ENCODE results near the gene WDPCP.
"Not testable (repeated sequence)": the region's sequence is repeated elsewhere in the genome, so short reads cannot be mapped to it uniquely, and the experiment has no call there.

WDPCP gene

DNA sequence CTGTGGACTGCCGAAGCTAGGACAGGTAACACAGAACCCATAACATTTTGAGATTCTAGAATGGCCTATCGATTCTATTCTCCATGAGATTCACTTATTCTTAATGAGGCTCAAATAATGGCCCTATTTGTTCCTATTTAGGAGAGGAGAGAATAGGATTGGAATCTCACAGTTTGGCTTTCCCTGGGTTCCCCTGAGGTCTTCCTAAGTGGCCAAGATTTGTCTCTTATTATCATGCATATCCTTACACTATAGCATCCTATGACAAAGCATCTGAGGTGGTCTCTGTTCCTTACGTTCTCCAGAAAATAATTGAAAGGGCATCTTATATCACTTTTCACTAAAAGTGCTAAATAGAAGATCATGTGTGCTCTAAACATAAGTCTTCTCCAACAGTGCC is 9.5 kb downstream of the WDPCP start:
- TF ChIP-seq, protein P1, sequence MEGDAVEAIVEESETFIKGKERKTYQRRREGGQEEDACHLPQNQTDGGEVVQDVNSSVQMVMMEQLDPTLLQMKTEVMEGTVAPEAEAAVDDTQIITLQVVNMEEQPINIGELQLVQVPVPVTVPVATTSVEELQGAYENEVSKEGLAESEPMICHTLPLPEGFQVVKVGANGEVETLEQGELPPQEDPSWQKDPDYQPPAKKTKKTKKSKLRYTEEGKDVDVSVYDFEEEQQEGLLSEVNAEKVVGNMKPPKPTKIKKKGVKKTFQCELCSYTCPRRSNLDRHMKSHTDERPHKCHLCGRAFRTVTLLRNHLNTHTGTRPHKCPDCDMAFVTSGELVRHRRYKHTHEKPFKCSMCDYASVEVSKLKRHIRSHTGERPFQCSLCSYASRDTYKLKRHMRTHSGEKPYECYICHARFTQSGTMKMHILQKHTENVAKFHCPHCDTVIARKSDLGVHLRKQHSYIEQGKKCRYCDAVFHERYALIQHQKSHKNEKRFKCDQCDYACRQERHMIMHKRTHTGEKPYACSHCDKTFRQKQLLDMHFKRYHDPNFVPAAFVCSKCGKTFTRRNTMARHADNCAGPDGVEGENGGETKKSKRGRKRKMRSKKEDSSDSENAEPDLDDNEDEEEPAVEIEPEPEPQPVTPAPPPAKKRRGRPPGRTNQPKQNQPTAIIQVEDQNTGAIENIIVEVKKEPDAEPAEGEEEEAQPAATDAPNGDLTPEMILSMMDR (IDR thresholded peaks at IDR 0.05; ENCODE audit: borderline replicate concordance, control extremely low read depth, extremely low read depth, insufficient read depth, missing control alignments) = no peak
- in situ Hi-C loops (cut with MboI; ENCODE audit: low sequenced_read_pairs, unreplicated experiment) = no loop called here
- no peak for DNase-seq (ENCODE audit: low spot score)

DNA sequence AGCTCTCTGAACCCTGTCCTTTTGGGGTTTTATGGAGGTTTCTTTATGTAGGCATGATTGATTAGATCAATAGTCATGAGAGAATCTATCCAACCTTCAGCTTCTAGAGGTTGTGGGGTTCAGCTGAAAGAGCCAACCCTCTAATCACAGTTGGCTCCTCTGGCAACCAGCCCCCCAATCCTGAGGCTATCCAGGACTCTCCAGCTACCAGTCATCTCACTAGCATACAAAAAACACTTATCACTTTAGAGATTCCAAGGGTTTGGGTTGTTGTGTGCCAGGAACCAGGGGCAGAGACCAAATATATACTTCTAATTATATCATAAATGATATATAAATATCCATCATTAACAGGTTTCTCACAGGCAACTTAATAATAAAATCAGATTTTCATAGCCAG is 11.7 kb downstream of the WDPCP start:
- TF ChIP-seq, protein P1 (IDR thresholded peaks at IDR 0.05; ENCODE audit: borderline replicate concordance, control extremely low read depth, extremely low read depth, insufficient read depth, missing control alignments) = no peak
- in situ Hi-C loops (cut with MboI; ENCODE audit: low sequenced_read_pairs, unreplicated experiment) = no loop called here

DNA sequence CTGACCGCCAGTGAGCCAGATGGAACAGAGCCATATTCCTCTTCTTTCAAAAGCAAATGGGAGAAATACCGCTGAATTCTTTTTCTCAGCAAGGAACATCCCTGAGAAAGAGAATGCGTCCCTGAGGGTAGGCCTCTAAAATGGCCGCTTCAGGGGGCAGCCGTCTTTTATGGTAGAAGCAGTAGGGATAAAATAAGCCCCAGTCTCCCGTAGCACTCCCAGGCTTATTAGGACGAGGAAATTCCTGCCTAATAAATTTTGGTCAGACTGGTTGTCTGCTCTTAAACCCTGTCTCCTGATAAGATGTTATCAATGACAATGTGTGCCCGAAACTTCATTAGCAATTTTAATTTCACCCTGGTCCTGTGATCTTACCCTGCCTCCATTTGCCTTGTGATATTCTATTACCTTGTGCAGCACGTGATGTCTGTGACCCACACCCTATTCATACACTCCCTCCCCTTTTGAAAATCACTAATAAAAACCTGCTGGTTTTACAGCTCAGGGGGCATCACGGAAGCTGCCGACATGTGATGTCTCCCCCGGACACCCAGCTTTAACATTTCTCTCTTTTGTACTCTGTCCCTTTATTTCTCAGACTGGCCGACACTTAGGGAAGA is 14.4 kb downstream of the WDPCP start:
- in situ Hi-C loops (cut with MboI; ENCODE audit: low sequenced_read_pairs, unreplicated experiment) = not testable (repeated sequence)

More for the DNA sequence above, 11.7 kb downstream of the WDPCP start:
- DNase-seq (ENCODE audit: low spot score) = no peak

DNA sequence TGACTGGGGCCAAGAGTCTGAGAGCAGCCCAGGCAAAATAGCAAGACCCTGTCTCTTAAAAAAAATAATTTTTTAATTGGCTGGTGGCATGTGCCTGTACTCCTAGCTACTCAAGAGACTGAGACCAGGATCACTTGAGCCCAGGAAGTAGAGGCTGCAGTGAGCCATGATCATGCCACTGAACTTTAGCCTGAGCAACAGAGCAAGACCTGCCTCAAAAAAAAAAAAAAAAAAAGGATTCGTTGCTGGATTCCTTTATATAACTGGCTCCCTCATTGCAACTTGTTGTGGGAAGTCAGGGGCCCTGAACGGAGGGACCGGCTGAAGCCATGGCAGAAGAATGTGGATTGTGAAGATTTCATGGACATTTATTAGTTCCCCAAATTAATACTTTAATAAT is 15.3 kb downstream of the WDPCP start:
- in situ Hi-C loops (cut with MboI; ENCODE audit: low sequenced_read_pairs, unreplicated experiment); DNase-seq (ENCODE audit: low spot score): not testable (repeated sequence)

More for the DNA sequence above, 14.4 kb downstream of the WDPCP start:
- not testable (repeated sequence) for DNase-seq (ENCODE audit: low spot score)

DNA sequence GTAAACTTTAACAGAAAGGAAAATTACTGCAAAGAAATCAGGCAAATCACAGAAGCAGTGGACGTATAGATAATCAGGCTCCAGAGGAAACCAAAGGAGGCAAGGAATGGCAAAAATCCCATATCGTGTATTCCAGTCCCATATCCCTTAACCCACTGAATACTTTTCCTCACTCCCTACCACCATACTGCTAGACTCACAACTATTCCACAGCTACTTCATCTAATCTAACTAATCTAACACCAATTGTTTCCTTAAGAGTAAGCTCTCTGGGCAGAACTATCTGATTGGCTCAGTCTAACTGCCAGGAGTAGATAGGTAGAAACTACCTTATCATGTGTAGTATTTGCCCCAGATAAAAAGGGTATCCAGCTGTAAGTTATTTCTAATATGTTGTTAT is 16.3 kb downstream of the WDPCP start:
- DNase-seq (ENCODE audit: low spot score) = no peak
- in situ Hi-C loops (cut with MboI; ENCODE audit: low sequenced_read_pairs, unreplicated experiment) = no loop called here
- TF ChIP-seq, protein P1 (IDR thresholded peaks at IDR 0.05; ENCODE audit: borderline replicate concordance, control extremely low read depth, extremely low read depth, insufficient read depth, missing control alignments) = no peak

DNA sequence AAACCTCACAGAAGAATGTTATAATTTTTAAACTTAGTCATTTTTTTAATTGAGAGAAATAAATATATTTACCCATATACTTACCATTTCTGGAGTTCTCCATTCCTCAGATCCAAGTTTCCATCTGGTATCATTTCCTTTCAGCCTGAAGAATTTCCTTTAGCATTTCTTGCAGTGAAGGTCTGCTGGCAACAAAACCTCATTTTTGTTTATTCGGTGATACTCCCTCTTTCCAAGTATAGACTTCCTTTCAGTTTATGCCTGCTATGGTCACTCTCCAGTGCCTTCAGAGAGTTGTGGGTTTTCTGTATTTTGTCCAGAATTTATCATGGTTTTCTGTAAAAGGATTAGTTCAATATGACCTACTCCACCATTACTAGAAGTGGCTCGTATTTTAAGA is 17.0 kb downstream of the WDPCP start:
- in situ Hi-C loops (cut with MboI; ENCODE audit: low sequenced_read_pairs, unreplicated experiment) = no loop called here
- DNase-seq (ENCODE audit: low spot score) = no peak

DNA sequence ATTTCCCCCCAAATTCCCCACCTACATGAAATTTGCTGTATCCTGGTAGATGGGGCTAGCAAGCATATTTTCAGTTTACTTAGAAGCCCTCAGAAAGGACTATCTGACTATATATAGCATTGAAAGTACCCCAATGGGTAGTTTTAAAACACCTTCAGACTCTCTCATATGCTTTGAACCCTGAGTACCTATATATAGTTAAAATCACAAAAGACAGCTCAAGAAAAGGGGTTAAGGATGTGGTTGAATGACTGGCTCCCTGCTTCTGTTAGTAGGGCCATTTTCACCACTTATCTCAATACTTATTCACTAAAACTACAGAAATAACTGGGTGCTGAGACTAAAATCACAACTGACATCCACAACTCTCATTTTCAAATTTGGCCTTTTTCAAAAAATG is 18.5 kb downstream of the WDPCP start:
- TF ChIP-seq, protein P1 (IDR thresholded peaks at IDR 0.05; ENCODE audit: borderline replicate concordance, control extremely low read depth, extremely low read depth, insufficient read depth, missing control alignments) = no peak
- DNase-seq (ENCODE audit: low spot score) = peak; percentile 29
- in situ Hi-C loops (cut with MboI; ENCODE audit: low sequenced_read_pairs, unreplicated experiment) = no loop called here

More for the DNA sequence above, 17.0 kb downstream of the WDPCP start:
- TF ChIP-seq, protein P1 (IDR thresholded peaks at IDR 0.05; ENCODE audit: borderline replicate concordance, control extremely low read depth, extremely low read depth, insufficient read depth, missing control alignments) = no peak

DNA sequence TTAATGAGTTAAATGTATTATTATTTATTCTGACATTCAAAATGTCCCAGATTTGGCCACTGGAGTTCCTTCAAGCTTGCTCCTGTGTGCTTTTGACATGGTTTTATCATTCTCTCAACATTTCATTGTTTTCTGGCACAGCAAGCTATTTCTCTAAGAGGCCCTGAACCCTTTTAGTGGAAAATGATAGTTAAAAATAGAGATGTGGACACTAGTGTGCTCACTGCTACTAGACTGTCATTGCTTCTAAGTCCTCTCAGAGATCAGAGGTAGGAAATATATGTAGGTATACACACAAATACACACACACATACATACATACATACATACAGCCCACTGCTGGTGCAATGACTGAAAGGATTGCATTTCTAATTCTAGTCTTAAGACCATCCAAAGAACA is 25.5 kb downstream of the WDPCP start:
- no peak for DNase-seq (ENCODE audit: low spot score)
- TF ChIP-seq, protein P1 (IDR thresholded peaks at IDR 0.05; ENCODE audit: borderline replicate concordance, control extremely low read depth, extremely low read depth, insufficient read depth, missing control alignments) = no peak
- in situ Hi-C loops (cut with MboI; ENCODE audit: low sequenced_read_pairs, unreplicated experiment) = no loop called here

DNA sequence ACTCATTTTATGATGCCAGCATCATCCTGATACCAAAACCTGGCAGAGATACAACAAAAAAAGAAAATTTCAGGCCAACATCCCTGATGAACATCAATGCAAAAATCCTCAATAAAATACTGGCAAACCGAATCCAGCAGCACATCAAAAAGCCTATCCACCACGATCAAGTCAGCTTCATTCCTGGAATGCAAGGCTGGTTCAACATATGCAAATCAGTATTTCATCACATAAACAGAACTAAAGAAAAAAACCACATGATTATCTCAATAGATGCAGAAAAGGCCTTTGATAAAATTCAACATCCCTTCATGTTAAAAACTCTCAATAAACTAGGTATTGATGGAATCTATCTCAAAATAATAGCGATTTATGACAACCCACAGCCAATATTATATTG is 29.4 kb downstream of the WDPCP start:
- in situ Hi-C loops (cut with MboI; ENCODE audit: low sequenced_read_pairs, unreplicated experiment); DNase-seq (ENCODE audit: low spot score): not testable (repeated sequence)

DNA sequence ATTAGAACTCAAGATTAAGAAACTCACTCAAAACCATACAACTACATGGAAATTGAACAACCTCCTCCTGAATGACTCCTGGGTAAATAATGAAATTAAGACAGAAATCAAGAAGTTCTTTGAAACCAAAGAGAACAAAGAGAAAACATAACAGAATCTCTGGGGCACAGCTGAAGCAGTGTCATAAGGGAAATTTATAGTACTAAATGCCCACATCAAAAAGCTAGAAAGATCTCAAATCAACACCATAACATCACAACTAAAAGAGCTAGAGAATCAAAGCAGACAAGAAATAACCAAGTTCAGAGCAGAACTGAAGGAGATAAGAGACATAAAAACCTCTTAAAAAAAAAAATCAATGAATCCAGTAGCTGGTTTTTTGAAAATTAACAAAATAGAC is 30.5 kb downstream of the WDPCP start:
- in situ Hi-C loops (cut with MboI; ENCODE audit: low sequenced_read_pairs, unreplicated experiment); DNase-seq (ENCODE audit: low spot score): not testable (repeated sequence)
